Measurements from ENCODE around the gene MAN2A2.
A peak's percentile ranks its signal among the peaks of the same experiment; 100 is the strongest.

MAN2A2 gene

DNA sequence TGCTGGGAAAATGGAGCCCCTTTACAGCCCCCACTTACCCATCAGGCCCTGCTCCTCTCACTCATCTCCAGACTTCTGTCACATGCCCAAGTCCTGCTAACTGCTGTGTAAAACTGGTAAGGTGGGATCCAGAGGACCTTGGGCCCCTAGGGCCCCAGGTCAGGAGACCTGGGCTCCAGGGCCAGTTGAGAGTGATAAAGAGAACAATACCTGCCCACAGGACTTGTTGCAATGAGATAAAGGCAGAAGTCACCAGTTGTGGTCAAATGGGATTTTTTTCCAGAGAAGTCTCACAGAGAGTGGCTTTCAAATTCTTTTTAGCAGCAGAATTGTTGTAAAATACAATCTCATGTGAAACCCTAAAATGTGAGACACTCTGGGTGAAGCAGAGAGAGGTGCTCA lies 34.0 kb upstream of the MAN2A2 start:
- no peak for TF ChIP-seq CTCF (IDR thresholded peaks at IDR 0.05)
- peaks cover 47 to 59% of the 10 kb centered on the region in 2 experiments for H3K4me1 ChIP-seq (ENCODE audit: control insufficient read depth in 1 of 2, insufficient read depth in 1 of 2, low read depth in 1 of 2, low read length in 1 of 2)
- H3K36me3 ChIP-seq, result no peaks in the 10 kb centered on the region
- peak overlapping the region in 1 of 2 experiments; percentile 90 for H3K4me3 ChIP-seq (ENCODE audit: low read depth in 1 of 2, low read length in 1 of 2)
- no peaks in the 10 kb centered on the region for H3K9me3 ChIP-seq
- H3K27ac ChIP-seq, result peak overlapping the region; percentile 93
- H3K27me3 ChIP-seq, result no peaks in the 10 kb centered on the region

- TF ChIP-seq CTCF (IDR thresholded peaks at IDR 0.05), result no peak
- peak overlapping the region; percentile 93 for H3K27ac ChIP-seq
- H3K4me1 ChIP-seq (ENCODE audit: control insufficient read depth in 1 of 2, insufficient read depth in 1 of 2, low read depth in 1 of 2, low read length in 1 of 2), result peaks cover 46 to 58% of the 10 kb centered on the region in 2 experiments
- H3K4me3 ChIP-seq (ENCODE audit: low read depth in 1 of 2, low read length in 1 of 2), result peak overlapping the region; percentile 78 to 90
- H3K9me3 ChIP-seq, result no peaks in the 10 kb centered on the region
- no peaks in the 10 kb centered on the region for H3K36me3 ChIP-seq
- no peaks in the 10 kb centered on the region for H3K27me3 ChIP-seq
Measured at GRCh38 chr15:90869601-90870353, 33.3 kb upstream of the MAN2A2 start.

GRCh38 chr15:90870354-90871138 lies 32.6 kb upstream of the MAN2A2 start:
- Histone ChIP-seq H3K4me3 (ENCODE audit: low read depth in 1 of 2, low read length in 1 of 2) (peak overlapping the region; percentile 78 to 90), H3K4me1 (ENCODE audit: control insufficient read depth in 1 of 2, insufficient read depth in 1 of 2, low read depth in 1 of 2, low read length in 1 of 2) (peaks cover 46 to 58% of the 10 kb centered on the region in 2 experiments)
- TF ChIP-seq CTCF (IDR thresholded peaks at IDR 0.05), result no peak

GRCh38 chr15:90871139-90871715 lies 31.9 kb upstream of the MAN2A2 start:
- Histone ChIP-seq H3K27ac (peak overlapping the region; percentile 93), H3K4me3 (ENCODE audit: low read depth in 1 of 2, low read length in 1 of 2) (peak overlapping the region; percentile 78 to 90), H3K27me3 (no peaks in the 10 kb centered on the region), H3K36me3 (peaks cover 12% of the 10 kb centered on the region), H3K9me3 (no peaks in the 10 kb centered on the region), H3K4me1 (ENCODE audit: control insufficient read depth in 1 of 2, insufficient read depth in 1 of 2, low read depth in 1 of 2, low read length in 1 of 2) (peaks cover 46 to 57% of the 10 kb centered on the region in 2 experiments)
- TF ChIP-seq CTCF (IDR thresholded peaks at IDR 0.05), result no peak

More at GRCh38 chr15:90870354-90871138, 32.6 kb upstream of the MAN2A2 start:
- Histone ChIP-seq H3K27ac (peak overlapping the region; percentile 93), H3K36me3 (peaks cover 5% of the 10 kb centered on the region), H3K9me3 (no peaks in the 10 kb centered on the region), H3K27me3 (no peaks in the 10 kb centered on the region)

- TF ChIP-seq CTCF (IDR thresholded peaks at IDR 0.05), result no peak
- Histone ChIP-seq H3K9me3 (no peaks in the 10 kb centered on the region), H3K4me1 (ENCODE audit: control insufficient read depth in 1 of 2, insufficient read depth in 1 of 2, low read depth in 1 of 2, low read length in 1 of 2) (peaks cover 46 to 51% of the 10 kb centered on the region in 2 experiments), H3K4me3 (ENCODE audit: low read depth in 1 of 2, low read length in 1 of 2) (peak overlapping the region; percentile 78 to 90), H3K36me3 (peaks cover 19% of the 10 kb centered on the region), H3K27me3 (no peaks in the 10 kb centered on the region), H3K27ac (peak overlapping the region; percentile 93)
Measured at GRCh38 chr15:90871716-90872485, 31.2 kb upstream of the MAN2A2 start.

All from neutrophil (primary cell).